Suppressor macrophage treated with lipopolysaccharide for 4 hours (primary cell): Measurements from ENCODE around the gene METTL27.
"Not testable (repeated sequence)": the region's sequence is repeated elsewhere in the genome, so short reads cannot be mapped to it uniquely, and the experiment has no call there.

ENCODE experiments used
- DNase-seq: peaks from one replicate; pipeline ENCODE4 v3.0.0-alpha.2; 2020

The METTL27 gene, protein sequence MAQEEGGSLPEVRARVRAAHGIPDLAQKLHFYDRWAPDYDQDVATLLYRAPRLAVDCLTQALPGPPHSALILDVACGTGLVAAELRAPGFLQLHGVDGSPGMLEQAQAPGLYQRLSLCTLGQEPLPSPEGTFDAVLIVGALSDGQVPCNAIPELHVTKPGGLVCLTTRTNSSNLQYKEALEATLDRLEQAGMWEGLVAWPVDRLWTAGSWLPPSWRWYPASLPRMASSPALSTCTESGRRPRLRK

GRCh38 chr7:73842067-73842976 is at the start of gene METTL27:
METTL27 (minus strand) TSS chr7:73842516; CDS start chr7:73842140, 376 bp downstream.
- peak; percentile 94 for DNase-seq

DNA sequence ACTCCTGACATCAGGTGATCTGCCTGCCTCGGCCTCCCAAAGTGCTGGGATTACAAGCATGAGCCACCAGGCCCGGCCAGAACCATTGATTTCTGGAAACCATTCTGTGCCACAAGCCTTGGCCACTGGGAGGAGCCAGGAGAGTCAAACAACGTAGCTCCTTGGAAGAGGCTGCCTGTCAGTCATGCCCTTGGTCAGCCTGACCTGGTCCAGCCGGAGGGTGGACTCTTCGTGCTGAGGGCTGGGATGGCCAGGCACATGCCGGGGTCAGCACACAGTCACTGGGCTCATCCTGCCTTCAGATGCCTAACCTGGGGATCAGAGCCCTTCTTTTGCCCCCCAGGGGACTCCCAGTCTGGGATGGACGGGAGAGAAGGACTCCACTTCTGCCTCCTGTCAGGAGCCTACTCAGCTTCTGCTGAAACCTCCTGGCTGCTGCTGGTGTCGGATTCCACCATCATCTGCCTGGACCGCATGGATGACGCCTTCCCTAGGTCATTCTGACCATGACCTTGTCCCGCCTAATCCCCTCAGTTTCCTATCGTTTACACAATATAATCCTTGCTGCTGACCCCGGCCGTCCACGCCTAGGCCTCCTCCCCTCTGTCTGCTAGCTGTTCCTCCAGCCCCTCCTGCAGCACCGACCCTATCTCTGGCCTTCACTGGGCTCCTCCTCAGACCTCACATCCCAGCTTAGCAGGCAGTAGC is 49.0 kb upstream of the METTL27 start:
- DNase-seq: no peak

DNA sequence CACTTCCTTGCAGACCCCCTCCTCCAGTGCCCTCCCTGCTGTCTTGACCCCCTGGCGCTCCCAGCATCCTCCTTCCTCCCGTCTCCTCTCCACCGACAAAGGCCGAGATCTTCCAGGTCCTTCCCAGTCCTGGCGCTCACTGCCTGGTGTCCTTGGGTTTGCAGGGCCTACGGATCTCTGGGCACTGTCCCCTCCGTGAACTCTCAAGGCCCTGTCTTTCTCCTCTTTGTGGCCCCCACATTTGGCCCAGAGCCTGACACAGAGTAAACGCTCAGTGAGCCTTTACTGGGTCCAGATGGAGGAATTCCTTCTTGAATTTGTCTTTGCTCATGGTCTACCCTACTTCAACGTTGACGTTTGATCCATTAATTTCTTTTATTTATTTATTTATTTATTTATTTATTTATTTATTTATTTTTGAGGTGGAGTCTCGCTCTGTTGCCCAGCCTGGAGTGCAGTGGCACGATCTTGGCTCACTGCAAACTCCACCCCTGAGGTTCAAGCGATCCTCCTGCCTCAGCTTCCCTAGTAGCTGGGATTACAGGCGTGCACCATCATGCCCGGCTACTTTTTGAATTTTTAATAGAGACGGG is 48.3 kb upstream of the METTL27 start:
- no peak for DNase-seq

DNA sequence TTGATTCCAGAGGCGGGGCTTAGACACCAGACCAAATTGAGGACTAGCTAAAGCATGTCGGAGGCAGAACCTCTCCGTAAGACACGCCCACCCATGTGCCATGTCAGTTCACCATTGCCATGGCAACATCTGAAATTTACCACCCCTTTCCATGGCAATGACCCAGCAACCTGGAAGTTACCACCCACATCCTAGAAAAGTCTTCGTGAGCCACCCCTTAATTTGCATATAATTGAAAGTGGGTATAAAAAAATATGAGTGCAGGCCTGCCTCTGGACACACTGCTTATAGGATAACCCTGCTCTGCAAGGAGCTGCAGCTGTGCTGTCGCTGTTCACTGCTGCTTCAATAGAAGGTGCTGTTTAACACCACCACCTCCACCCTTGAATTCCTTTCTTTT is 46.6 kb upstream of the METTL27 start:
- peak; percentile 11 for DNase-seq

DNA sequence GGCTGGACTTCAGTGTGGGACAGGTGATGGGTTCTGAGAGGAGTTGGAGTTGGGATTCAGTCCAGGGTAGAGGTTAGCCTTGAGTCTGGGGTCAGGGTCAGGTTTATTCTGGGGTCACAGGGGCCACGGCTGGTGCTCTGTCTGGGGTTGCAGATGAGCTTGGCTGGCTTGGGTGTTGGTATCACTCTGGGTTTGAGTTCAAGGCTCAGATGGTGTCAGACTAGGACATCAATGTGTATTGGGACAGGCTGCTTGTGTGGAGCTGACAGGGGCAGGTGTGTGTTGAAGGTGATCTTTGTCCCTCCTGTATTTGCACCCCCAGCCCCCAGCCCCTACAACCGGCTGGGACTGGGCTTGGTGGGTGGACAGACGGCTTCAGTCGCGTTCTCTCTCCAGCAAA is 45.4 kb upstream of the METTL27 start:
- DNase-seq: no peak

DNA sequence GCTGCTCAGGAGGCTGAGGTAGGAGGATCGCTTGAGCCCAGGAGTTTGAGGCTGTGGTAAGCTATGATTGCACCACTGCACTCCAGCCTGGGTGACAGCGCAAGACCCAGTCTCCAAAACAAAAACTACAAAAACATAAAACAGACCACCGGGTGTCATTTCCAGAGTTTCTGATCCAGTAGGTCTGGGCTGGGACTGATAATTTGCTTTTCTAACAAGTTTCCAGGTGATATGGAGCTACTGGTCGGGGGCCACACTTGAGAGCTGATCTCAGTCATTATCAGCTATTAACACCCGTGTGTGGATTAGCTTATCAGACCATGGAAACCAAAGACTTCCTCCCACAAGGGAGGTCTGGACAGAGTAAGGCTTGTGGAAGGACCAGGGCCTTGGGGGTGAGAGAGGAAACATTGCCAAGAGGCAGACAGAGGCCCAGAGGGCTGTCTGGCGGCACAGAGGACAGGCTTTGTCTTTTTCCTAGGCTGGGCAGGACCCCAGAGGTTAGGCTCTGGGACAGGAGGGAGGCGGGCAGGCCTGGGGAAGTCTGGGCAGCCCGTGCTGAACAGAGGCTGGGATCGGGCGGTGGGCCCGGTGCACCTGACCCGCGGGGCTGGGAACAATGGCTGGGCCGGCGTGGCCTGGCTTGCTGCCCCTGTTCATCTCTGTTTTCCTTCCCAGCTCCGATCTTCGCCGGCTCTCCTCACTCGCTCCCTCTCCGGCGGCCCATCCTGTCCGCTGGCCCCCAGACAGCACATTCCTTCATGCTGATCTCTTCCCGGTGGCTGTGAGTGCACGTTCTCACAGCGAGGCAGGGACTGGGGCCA is 43.9 kb upstream of the METTL27 start:
- DNase-seq: no peak

GRCh38 chr7:73885433-73885974 is 43.2 kb upstream of the METTL27 start:
- DNase-seq: no peak

DNA sequence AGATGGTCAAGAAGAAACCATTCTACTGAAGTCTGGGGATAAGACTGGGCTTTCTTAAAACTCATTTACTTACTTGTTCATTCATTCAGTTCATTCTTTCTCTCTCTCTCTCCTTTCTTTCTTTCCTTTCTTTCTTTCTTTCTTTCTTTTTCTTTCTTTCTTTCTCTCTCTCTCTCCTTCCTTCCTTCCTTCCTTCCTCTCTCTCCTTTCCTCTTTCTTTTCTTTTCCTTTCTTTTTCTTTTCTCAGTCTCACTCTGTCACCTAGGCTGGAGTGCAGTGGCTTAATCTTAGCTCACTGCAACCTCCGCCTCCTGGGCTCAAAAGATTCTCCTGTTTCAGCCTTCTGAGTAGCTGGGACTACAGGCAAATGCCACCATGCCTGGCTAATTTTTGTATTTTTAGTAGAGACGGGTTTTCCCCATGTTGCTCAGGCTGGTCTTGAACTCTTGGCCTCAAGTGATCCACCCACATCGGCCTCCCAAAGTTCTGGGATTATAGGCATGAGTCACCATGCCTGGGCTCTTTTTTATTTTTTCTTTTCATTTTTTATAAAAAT is 42.6 kb upstream of the METTL27 start:
- DNase-seq: not testable (repeated sequence)

DNA sequence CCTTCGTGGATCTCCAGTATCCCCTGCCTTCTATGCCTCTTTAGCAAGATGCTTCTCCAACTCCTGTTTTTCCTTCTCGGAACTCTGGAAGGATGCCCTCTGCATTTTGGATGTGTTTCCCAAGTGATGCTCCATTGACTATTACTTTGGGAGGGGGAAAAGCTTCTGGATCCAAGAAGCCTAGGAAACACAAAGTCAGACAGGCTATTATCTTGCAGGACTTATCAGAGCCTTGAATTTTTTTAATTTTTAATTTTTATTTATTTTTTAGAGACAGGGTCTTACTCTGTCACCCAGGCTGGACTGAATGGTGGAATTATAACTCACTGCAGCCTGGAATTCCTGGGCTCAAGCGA is 39.7 kb upstream of the METTL27 start:
- no peak for DNase-seq

DNA sequence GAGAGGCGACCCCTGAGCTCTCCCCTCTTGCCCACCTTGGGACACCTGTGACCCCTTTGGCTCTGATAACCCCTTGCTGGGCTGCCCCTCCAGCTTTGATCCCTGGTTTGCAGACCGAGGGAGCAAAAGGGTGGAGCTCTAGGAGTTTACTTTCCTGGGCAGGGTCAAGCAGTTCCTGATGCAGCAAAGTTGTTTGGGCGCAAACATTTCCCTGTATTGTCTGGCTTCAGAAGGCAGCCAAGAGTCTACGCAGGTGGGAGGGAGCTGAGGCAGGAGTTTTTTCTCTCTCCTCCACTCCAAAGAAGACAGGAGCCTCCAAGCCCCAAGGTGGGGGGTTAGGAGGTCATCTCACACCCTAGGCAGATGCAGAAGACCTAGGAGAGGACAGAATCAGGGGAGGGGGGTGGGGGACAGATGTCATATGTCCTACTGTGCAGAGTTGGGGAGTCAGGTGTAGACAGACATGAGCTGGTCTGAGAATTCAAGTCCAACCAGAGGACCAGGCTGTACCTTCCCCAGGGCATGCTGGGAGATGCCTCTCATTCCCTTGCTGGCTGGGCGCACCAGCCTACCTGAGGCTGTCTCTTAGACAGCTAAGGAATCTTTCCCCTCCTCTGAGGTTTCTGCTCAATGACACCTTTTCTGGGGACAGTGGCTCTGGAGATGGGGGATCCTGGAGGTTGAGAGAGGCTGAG is 39.2 kb upstream of the METTL27 start:
- DNase-seq: no peak

DNA sequence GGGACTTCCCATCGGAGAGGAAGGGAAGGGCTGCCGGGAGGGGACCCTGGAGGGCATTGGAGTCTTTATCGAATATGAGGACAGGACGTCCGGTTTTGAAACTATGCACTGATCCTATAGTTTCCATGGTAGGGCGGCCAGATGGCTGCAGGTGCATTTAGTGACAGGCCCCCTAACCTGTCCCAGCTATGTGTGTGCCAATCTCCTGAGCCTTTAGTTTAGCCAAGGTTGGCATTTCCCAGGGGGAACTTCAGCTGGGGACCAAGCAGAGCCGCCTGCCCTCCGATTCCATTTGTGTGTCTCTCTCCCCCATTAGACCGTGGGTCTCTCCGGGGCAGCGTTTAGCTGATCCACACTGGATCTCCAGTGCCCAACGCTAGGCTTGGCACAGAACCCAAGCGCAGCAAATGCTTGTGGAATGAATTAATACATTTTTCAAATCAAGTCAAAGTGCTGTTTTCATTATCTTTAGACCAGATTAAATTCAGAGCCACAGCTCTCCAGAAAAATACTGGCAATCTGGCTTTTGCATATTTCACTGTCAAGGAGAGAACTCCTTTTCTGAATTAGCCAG is 38.5 kb upstream of the METTL27 start:
- no peak for DNase-seq

DNA sequence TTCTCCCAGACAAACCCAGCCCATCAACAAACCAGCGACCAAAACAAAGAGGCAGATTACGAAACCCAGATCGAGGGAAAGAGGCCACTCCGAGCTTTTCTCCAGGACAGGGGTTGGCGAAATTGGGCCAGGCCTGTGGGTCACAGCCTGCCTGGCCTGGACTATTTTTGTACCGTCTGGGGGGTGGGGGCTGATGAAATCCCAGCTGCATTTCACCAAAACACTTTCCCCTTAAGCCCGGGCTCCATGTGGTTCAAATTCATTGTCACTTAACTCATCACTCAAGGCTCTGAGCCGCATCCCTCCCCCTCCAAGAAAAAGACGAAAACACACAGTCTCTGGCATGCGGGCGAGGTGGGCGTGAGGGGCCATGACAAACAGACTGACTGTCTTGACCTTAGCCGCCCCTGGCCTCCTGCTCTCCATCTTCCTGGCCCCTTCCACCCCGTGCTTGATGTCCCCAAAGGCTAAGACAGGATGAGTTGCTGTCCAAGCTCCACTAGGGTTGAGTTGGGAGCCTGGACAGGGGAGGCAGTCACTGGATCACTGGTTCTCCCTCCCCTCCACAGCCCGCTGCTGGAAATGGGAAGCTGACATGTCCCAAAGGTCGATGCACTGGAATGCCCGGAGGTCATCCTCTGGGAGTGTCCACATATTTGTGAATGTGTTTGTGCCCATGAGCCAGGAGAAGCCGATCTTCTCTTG is 37.8 kb upstream of the METTL27 start:
- no peak for DNase-seq

GRCh38 chr7:73876973-73877372 is 34.7 kb upstream of the METTL27 start:
- DNase-seq: no peak

- no peak for DNase-seq
Observed at GRCh38 chr7:73876361-73876760, 34.0 kb upstream of the METTL27 start.

- no peak for DNase-seq
Observed at GRCh38 chr7:73872056-73872908, 30.0 kb upstream of the METTL27 start.

- DNase-seq: no peak
Observed at GRCh38 chr7:73871163-73872011, 29.1 kb upstream of the METTL27 start.

DNA sequence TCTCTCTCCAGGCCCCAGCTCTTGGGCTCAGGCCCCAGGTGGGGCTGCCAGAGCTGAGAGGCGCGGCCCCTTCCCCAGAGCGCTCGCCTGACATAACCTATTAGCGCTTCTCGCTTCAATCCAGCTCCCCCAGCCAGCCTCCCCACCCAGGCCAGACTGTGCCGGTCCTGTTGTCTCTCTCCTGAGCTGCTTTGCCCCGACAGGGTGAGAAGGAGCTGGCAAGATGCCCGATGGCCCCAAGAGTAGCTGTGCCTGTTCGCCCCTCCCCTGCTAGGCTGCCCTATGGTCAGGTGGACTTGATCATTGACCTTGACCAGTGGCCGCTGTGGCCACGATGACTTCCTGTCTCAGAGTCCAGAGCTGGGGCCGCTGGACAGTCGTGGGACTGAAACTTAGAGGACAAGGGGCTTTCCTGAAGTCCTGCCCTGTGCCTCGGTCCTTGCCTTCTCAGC is 27.8 kb upstream of the METTL27 start:
- no peak for DNase-seq
